Activated T-helper 1 cell treated with Interleukin-2 at 50 U/mL for 16 hours (primary cell): Measurements from ENCODE around the gene GGT1.
A peak's percentile ranks its signal among the peaks of the same experiment; 100 is the strongest.
"Not testable (repeated sequence)": the region's sequence is repeated elsewhere in the genome, so short reads cannot be mapped to it uniquely, and the experiment has no call there.

Source experiments
- DNase-seq: peaks from one replicate; pipeline ENCODE4 v3.0.0-alpha.2; 2020; ENCODE audit warnings: low read depth

Gene GGT1

DNA sequence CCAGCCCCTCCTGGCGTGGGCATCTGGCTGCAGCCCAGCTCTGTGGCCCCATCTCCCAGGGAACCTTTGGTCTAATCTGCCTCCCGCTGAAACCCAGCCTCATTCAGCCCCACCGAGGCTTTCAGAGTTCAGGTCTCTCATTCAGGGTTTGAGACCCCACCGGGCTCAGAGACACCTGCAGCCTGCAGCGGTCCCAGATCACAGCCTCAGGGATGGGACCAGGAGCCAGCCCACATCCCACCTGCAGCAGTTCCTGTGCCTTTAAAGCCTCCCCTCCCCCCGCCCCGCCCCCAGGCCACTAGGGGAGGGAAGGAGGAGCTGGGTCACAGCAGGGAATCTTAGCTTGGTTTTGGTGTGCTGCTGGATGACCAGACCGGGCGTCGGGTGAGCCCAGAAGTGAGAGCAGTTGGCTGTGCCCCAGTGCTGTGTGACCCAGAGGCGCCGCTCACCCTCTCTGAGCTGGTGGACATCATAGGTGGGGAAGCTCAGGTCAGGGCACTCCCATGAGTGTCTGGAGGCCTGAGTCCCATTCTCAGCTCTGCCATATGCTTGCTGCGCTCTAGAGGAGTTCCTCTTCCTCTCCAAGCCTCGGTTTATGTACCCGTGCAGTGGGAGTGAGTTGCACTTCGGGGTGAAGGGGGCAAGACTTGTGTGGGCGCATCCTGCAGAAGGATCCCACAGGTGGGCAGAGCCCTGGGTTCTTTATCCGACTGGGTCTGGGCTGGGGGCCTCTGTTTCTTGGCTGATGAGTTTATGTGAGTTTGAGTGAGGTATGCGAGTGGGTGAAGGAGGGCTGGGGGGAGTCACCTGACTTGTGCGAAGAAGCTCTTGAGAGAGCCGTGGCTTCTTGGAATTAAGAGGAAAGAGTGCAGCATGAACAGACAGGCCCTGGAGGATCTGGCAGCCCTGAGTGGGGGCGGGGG lies at the start of gene GGT1:
Gene GGT1, plus strand, starts transcription at position 347 of the 923 bp plus-strand sequence. CDS start 7,889 bp downstream, outside the sequence.
- DNase-seq = not testable (repeated sequence)

- no peak for DNase-seq
These were observed 49.2 kb upstream of the GGT1 start for GRCh38 chr22:24553597-24554312.

GRCh38 chr22:24554313-24555164 lies 48.5 kb upstream of the GGT1 start, which contains the start of gene GUCD1:
Gene GUCD1 (minus strand): TSS chr22:24555138. CDS start chr22:24554991, 147 bp downstream.
- no peak for DNase-seq

GRCh38 chr22:24555165-24556039 lies 47.6 kb upstream of the GGT1 start, which contains the start of gene SNRPD3:
Gene SNRPD3 (plus strand): TSS chr22:24555999. CDS start chr22:24557675, 1,676 bp downstream.
- peak; percentile 99 for DNase-seq

GRCh38 chr22:24559471-24559870 lies 43.5 kb upstream of the GGT1 start:
- no peak for DNase-seq

- no peak for DNase-seq
These were observed 39.7 kb upstream of the GGT1 start for GRCh38 chr22:24563246-24563645.

- DNase-seq = no peak
These were observed 38.5 kb upstream of the GGT1 start for GRCh38 chr22:24564376-24565058.

- no peak for DNase-seq
These were observed 37.9 kb upstream of the GGT1 start for GRCh38 chr22:24565077-24565476.

- no peak for DNase-seq
These were observed 36.0 kb upstream of the GGT1 start for GRCh38 chr22:24566899-24567511.

- DNase-seq = no peak
These were observed 35.3 kb upstream of the GGT1 start for GRCh38 chr22:24567668-24568067.

GRCh38 chr22:24571266-24571665 lies 31.7 kb upstream of the GGT1 start:
- no peak for DNase-seq

DNA sequence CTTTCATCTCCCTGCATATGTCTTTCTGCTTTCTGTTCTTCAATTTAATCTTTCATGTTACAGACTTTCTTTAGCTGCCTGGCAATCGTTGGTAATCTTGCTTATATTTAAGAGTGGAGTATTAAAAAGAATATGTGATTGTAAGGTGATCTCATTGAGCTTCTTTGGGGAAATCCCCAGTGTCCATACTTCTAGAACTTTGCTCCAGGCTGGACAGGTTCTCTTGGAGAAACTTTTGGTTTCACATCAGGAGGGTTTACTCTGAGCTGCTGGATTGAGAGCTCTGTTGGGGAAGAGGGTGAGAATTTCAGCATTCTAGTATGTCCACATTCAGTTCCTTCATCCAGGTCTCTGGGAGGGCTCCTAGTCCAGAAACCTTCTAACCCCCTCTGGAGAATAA lies 26.2 kb upstream of the GGT1 start:
- no peak for DNase-seq

DNA sequence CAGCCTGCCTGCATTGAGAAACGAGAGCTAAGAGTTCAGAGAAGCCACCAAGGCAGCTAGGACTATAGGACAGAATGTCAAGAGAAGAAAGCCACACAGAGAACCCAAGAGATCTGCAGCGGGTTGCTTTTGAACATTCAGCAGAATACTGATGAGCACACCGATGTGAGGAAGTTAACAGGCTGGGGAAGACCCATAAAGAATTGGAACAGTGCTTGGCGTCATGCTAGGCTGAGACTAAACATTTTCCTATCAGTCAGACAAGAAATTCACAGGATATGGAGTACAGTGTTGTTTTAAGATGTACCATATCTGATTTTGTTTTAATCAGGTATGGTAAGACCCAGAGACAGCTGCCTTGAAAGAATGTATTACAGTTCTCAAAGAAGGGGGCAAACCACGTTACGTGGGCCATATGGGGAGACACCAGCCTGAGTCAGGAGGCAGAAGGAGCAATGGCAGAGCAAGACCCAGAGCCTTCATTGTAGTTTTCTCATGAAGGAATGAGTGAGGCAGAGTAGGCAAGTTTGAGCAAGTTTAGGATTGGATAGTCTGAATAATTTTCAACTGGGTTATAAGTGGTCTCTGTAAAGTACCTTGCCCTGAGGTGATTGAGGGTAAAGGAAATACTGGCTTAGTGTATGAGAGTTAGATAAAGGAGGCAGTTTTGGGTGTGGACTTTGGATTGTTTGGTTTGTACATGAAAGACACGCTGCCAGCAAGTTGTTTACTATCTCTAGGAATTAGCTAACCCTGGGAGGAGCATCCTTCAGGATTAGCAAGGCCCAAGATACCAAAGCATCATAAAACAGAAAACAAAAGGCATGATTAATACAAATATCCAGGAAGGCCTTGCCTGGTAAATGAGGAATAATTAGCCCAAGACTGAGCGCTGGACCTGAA lies 24.4 kb upstream of the GGT1 start:
- no peak for DNase-seq

DNA sequence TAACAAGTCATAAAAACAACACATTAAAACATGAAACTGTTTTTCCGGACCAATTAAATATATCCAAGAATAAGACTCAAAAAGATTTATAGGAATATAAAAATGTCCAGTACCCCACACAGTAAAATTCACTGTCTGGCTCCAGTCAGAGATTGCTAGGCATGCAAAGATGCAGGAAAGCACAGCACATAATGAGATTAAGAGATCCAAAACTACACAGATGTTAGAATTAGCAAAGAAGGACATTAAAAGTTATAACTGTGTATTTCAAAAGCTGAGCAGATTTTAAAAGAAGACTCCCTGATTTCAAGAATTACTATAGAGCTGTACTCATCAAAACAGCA lies 23.8 kb upstream of the GGT1 start:
- DNase-seq = no peak

GRCh38 chr22:24580276-24580675 lies 22.7 kb upstream of the GGT1 start:
- no peak for DNase-seq

DNA sequence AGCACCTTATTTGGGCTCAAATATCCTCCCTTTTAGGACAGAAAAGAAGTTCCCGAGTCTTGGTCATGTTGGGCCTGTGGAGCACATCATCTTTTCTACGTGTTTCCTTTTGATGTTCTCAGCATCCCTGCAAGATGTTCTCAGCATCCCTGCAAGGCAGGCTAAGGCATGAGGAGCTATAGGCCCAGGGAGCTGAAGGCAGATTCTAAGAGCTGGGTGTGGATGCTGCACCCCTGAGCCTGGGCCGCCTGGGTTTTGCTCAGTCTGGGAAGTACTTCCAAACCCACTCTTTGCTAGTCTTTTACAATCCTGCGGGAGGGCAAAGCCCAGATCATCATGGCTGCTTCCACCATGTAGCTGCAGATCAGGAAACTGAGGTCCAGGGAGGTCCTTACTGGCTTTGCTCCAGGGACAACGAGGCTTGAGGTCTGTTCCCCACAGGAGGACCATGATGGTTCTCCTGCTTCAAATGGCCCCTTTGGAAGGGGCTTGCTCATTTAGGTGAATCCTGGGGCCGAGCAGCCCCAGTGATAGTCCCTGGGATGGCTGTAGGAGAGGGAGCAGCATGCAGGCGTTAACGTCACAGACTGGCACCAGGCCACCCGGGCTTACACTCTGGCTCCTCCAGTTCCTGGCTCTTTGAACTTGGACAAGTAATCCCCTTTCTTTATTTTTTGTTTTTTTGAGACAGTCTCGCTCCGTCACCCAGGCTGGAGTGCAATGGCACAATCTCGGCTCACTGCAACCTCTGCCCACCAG lies 20.8 kb upstream of the GGT1 start:
- DNase-seq = no peak

DNA sequence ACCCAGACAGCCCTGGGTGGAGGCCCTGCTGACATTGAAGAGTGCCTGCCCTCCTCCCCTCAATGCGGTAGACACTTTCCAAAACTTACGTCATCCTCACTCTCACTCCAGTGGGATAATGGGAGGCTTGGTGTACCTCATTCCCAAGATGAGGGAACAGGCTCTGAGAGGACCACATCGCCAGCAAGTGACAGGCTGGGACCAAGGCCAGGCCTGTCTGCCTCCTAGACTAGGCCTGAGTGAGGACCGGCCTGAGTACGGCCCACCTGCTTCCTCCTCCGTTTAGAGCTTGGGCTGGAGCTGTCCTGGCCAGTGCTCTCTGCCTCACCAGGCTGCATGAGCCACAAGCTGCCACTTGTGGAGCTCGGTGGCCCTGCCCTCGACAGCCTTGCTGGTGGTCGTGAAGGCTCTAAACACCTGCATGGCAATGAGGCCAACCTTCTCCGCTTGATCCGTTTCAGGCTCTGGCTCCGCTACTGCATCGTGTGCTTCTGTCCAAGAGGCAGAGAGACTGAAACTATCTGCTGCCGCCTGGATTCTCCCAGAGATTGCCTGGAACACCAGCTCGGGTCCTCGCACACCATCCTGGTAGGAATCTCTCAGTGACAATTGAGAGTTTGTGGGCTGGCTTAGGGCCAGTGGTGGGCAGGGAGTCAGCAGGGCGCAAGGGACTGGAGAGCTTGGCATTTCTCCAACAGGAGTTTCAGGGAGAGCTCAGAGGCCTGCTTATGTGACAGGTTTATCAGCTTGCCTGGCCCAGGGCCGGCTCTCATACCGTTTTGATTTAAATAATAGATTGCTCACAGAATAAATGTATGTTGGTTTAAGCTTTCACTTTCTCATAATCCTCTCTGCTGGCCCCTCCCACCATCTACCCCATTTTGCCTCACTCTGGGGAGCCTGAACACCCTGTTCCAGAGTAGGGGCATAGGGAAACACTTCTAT lies 19.5 kb upstream of the GGT1 start:
- no peak for DNase-seq
